GM12892 (cell line): Measurements from ENCODE around the gene MIA.
"Not testable (repeated sequence)": the region's sequence is repeated elsewhere in the genome, so short reads cannot be mapped to it uniquely, and the experiment has no call there.

Experiments
- POLR2A ChIP-seq: IDR thresholded peaks from 2 replicates; pipeline ENCODE4 v1.6.1; 2011; ENCODE audit warnings: low read depth, low read length, control low read depth
- POLR2AphosphoS5 ChIP-seq: IDR thresholded peaks from 2 replicates; pipeline ENCODE4 v1.6.1; 2011; ENCODE audit warnings: low read depth, low read length, control low read depth

GRCh38 chr19:40819479-40820234, 44.3 kb downstream of the MIA start:
- not testable (repeated sequence) for TF ChIP-seq POLR2A, POLR2AphosphoS5
